ENCODE measurements around the gene ZNF407.

Gene ZNF407

DNA sequence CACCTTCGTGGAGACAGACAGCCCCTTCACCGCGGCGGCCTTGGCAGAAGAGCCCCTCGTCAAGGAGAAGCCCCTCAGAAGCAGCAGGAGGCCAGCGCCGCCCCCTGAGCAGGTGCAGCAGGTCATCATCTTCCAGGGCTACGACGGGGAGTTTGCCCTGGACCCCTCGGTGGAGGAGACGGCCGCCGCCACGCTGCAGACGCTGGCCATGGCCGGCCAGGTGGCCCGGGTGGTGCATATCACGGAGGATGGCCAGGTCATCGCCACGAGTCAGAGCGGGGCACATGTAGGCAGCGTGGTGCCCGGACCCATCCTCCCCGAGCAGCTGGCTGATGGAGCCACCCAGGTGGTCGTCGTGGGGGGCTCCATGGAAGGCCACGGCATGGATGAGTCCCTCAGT lies 465.5 kb downstream of the ZNF407 start:
- H3K4me1 ChIP-seq (ENCODE audit: control insufficient read depth, insufficient read depth, low read length) = no peaks in the 10 kb centered on the region
- H3K9ac ChIP-seq (ENCODE audit: low read length) = no peak overlapping the region
- no peaks in the 10 kb centered on the region for H3K9me3 ChIP-seq (ENCODE audit: control insufficient read depth, low read length)
- DNase-seq (ENCODE audit: low read depth) = no peak
- H3K36me3 ChIP-seq (ENCODE audit: control insufficient read depth, insufficient read depth, low read length, severe bottlenecking) = peaks cover 17% of the 10 kb centered on the region
- H3K27me3 ChIP-seq (replicated peaks; ENCODE audit: control insufficient read depth, insufficient read depth, low read length) = no peaks in the 10 kb centered on the region
- no peak overlapping the region for H3K4me3 ChIP-seq (ENCODE audit: low read length)

DNA sequence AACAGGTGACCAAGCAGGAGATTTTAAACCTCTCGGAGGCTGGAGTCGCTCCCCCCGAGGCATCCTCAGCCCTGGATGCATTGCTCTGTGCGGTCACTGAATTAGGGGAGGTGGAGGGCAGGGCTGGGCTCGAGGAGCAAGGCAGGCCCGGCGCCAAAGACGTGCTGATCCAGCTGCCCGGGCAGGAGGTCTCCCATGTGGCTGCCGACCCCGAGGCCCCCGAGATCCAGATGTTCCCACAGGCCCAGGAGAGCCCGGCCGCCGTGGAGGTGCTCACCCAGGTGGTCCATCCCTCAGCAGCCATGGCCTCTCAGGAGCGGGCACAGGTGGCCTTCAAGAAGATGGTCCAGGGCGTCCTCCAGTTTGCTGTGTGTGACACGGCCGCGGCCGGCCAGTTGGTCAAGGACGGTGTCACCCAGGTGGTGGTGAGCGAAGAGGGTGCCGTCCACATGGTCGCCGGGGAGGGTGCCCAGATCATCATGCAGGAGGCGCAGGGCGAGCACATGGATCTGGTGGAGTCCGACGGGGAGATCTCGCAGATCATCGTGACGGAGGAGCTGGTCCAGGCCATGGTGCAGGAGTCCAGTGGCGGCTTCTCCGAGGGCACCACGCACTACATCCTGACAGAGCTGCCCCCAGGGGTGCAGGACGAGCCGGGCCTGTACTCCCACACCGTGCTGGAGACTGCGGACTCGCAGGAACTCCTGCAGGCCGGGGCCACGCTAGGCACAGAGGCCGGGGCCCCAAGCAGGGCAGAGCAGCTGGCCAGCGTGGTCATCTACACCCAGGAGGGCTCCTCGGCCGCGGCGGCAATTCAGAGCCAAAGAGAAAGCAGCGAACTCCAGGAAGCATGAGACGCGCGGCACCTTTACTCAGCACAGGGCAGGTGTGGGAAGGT lies 466.2 kb downstream of the ZNF407 start:
- DNase-seq (ENCODE audit: low read depth) = no peak
- Histone ChIP-seq H3K9ac (ENCODE audit: low read length) (no peak overlapping the region), H3K4me1 (ENCODE audit: control insufficient read depth, insufficient read depth, low read length) (no peaks in the 10 kb centered on the region), H3K36me3 (ENCODE audit: control insufficient read depth, insufficient read depth, low read length, severe bottlenecking) (peaks cover 17% of the 10 kb centered on the region), H3K27me3 (replicated peaks; ENCODE audit: control insufficient read depth, insufficient read depth, low read length) (no peaks in the 10 kb centered on the region), H3K9me3 (ENCODE audit: control insufficient read depth, low read length) (no peaks in the 10 kb centered on the region), H3K4me3 (ENCODE audit: low read length) (no peak overlapping the region)

DNA sequence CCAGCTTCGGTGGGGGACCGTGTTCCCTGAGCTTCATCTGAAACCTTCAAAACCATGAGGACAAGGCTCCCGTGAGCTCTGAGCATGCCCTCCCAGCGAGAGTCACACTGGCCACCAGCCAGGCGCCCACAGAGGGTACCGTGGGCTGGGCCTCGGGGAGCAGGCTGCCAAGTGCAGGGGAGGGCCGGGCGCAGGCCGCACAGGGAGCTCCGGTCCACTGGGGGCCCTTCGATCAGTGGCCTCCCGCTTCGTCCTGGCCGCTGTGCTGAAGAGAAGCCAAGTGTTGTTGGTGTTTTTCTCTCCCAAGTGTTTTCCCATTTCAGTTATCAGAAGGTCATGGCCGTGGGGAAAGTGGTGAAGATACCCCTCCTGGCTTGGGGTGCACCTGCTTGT lies 466.8 kb downstream of the ZNF407 start:
- Histone ChIP-seq H3K4me1 (ENCODE audit: control insufficient read depth, insufficient read depth, low read length) (no peaks in the 10 kb centered on the region), H3K9ac (ENCODE audit: low read length) (no peak overlapping the region), H3K36me3 (ENCODE audit: control insufficient read depth, insufficient read depth, low read length, severe bottlenecking) (peaks cover 17% of the 10 kb centered on the region), H3K27me3 (replicated peaks; ENCODE audit: control insufficient read depth, insufficient read depth, low read length) (no peaks in the 10 kb centered on the region), H3K4me3 (ENCODE audit: low read length) (no peak overlapping the region), H3K9me3 (ENCODE audit: control insufficient read depth, low read length) (no peaks in the 10 kb centered on the region)
- DNase-seq (ENCODE audit: low read depth) = no peak

DNA sequence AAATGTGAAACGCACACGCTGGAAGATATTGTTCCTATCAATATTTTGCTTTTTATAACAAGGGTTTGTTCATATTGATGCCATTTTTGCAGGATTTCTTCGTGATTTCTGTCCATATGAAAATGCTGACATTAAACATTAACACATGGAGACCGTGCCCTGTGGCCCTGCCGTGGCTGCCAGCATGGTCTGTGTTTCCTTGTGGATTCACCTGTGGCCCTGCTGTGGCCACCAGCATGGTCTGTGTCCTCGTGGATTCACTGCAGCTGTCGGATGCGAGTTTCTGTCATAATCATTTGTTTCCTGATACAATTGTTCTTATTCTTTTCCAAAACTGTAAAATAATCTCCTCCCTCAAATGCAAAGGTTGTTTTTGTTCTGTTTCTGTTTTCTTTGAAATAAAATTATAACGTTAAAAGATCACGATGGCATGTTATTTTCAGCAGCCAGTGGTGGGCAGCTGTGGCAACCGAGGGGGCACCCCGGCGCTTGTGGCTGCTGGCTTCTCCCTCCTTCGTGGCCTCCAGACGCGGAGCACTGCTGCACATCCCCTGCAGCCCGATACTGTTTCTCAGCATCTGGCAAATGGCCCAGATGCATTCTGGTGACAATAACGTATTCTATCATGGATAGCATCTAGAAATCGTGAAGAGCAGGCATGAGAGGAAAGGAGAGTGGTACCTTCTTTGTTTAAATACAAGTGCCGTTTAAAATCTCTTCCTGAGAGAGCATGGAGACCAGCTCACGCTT lies 467.8 kb downstream of the ZNF407 start:
- Histone ChIP-seq H3K4me3 (ENCODE audit: low read length) (no peak overlapping the region), H3K4me1 (ENCODE audit: control insufficient read depth, insufficient read depth, low read length) (no peaks in the 10 kb centered on the region), H3K27me3 (replicated peaks; ENCODE audit: control insufficient read depth, insufficient read depth, low read length) (no peaks in the 10 kb centered on the region), H3K9ac (ENCODE audit: low read length) (no peak overlapping the region), H3K36me3 (ENCODE audit: control insufficient read depth, insufficient read depth, low read length, severe bottlenecking) (peaks cover 17% of the 10 kb centered on the region), H3K9me3 (ENCODE audit: control insufficient read depth, low read length) (no peaks in the 10 kb centered on the region)
- DNase-seq (ENCODE audit: low read depth) = no peak

DNA sequence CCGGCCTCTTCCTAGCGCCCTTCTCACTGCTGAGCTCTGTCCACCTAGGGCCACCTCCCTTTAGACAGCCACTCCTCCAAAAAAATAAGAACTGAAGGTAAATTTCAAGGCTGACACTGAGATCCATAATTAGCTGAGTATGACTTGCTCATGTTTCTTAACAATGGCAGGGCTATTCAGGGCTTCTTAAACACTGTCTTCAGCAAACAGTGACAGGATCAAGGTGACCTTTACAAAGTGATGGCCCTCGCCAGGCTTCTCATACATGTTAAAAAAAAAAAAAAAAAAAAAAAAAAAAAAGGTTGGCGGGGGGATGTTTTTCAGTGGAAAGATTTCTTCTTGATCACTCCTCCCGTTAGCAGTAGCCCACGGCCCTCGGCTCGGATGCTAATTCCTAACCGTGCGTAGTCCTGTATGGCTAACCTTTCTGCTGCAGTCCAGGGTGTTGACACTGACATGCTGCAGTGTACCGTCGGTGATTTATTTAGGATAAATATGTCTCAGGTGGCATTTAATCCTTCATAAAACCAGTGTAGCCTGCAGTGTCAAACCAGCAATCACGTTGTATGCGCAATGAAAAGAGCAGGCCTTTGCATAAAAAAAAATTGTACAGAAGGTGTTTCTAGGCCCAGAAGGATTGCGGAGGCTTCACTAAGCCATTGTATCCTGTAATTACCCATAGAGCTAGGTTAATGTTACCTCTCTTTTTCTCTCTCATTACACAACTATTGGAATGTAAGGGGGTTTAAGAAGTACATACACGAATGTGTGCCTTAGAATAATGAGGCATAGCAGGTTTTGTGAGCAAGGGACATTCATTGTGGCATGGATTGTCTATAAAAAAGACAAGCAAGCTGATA lies 468.6 kb downstream of the ZNF407 start:
- H3K4me1 ChIP-seq (ENCODE audit: control insufficient read depth, insufficient read depth, low read length) = peaks cover 4% of the 10 kb centered on the region
- H3K4me3 ChIP-seq (ENCODE audit: low read length) = no peak overlapping the region
- no peak overlapping the region for H3K9ac ChIP-seq (ENCODE audit: low read length)
- H3K36me3 ChIP-seq (ENCODE audit: control insufficient read depth, insufficient read depth, low read length, severe bottlenecking) = peaks cover 17% of the 10 kb centered on the region
- DNase-seq (ENCODE audit: low read depth) = no peak
- no peaks in the 10 kb centered on the region for H3K27me3 ChIP-seq (replicated peaks; ENCODE audit: control insufficient read depth, insufficient read depth, low read length)
- no peaks in the 10 kb centered on the region for H3K9me3 ChIP-seq (ENCODE audit: control insufficient read depth, low read length)

DNA sequence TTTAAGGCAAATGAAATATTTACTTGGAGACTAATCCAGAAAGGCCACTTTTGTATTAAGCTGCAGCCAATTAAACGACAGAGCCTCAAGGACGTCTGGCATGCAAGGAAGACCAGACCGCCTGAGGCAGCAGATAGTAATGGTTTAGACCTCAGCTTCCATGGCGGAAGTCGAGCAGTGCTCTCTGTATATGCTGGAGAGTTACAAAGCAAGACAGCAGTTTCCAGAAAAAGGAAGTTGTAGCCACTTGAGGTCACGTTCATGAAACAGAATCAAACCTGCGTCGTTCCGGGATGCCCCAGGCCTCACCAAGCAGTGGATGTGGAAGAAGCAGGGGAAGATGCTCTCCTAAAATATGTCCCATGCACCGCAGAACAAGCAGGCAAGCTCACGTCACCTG lies 469.3 kb downstream of the ZNF407 start:
- Histone ChIP-seq H3K9me3 (ENCODE audit: control insufficient read depth, low read length) (no peaks in the 10 kb centered on the region), H3K27me3 (replicated peaks; ENCODE audit: control insufficient read depth, insufficient read depth, low read length) (no peaks in the 10 kb centered on the region), H3K9ac (ENCODE audit: low read length) (no peak overlapping the region), H3K4me3 (ENCODE audit: low read length) (no peak overlapping the region), H3K4me1 (ENCODE audit: control insufficient read depth, insufficient read depth, low read length) (peaks cover 4% of the 10 kb centered on the region), H3K36me3 (ENCODE audit: control insufficient read depth, insufficient read depth, low read length, severe bottlenecking) (peaks cover 17% of the 10 kb centered on the region)
- DNase-seq (ENCODE audit: low read depth) = no peak

DNA sequence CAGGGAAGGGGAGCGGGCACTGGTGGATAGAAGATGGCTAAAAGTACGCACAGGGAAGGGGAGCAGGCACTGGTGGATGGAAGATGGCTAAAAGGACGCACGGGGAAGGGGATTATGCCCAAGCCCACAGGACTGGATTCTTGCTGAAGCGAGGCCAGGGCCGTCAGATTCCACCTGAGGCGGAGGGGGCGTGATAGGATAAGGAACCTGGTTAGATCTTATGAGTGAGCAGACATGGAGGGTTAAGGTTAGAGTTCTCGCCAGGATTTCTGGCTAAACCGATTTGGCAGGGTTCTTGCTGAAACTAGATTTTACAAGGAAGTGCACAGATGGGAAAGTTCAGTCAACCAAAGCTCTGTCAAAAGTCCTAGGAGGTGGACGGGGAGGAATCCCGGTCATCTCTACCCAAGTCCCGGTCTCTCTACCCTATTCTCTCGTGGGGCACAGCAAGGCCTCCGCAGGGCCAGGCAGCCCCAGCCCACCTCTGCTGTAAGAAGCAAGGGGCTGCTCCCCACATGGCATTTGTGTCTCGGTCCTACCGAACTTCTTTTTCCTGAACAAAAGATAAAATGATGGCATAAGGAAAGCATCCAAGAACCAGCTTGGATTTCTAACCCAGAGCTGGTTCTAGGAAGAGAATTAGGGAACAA lies 470.5 kb downstream of the ZNF407 start:
- no peak for DNase-seq (ENCODE audit: low read depth)
- H3K4me3 ChIP-seq (ENCODE audit: low read length) = no peak overlapping the region
- H3K27me3 ChIP-seq (replicated peaks; ENCODE audit: control insufficient read depth, insufficient read depth, low read length) = no peaks in the 10 kb centered on the region
- H3K9me3 ChIP-seq (ENCODE audit: control insufficient read depth, low read length) = no peaks in the 10 kb centered on the region
- H3K4me1 ChIP-seq (ENCODE audit: control insufficient read depth, insufficient read depth, low read length) = peaks cover 4% of the 10 kb centered on the region
- no peak overlapping the region for H3K9ac ChIP-seq (ENCODE audit: low read length)
- H3K36me3 ChIP-seq (ENCODE audit: control insufficient read depth, insufficient read depth, low read length, severe bottlenecking) = peaks cover 15% of the 10 kb centered on the region

DNA sequence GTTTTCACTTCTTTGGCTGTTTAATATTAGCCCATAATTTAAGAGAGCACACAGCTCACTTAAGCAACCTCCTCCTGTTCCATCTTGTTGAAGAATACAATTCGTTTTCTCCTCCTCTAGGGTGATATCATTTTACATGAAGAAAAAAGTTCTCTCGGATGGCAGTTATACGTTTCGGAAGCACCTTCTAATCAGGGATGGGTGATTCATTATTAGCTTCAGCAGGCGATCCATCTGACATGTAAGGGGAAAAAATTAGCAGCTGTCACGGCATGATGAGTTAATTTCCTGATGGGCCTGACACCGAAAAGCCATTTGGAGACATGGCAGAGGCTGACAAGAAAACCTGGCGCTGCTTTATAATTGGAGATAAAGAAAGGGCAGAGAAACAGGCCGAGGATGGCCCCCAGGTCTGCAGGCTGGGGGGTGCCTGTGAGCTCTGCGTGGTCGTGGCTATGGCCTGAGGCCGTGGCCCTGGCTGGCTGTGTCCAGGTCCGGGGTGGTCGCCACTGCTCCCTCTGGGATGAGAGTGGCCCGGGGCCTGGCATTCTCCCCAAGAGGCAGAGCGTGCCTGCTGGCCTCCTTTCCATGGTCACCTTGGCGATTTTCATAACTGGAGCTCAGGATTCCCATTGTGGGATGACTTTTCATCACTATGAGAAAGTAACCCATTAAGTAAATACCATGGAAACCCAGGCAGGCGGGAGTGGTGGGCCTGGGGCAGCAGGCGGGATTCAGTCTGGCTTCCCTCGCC lies 471.2 kb downstream of the ZNF407 start:
- peaks cover 8% of the 10 kb centered on the region for H3K36me3 ChIP-seq (ENCODE audit: control insufficient read depth, insufficient read depth, low read length, severe bottlenecking)

DNA sequence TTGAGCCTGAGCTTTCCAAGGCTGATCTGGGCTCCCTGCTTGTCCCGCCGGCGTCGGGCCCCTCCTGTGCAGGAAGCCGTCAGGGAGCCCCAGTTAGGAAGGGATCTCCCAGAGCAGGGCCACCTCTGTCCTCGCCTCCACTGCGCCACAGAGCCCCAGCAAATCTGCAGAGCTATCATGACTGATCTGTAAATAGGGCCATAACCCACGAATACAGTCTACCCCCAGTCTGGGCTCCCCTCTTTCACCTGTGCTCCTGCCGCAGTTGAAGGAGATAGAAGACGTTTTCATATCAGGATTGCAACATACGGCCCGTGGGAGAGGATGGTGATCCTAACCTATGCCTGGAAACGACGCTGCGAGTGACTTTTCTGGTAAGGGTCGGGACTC lies 472.6 kb downstream of the ZNF407 start:
- Histone ChIP-seq H3K9me3 (ENCODE audit: control insufficient read depth, low read length) (no peaks in the 10 kb centered on the region), H3K36me3 (ENCODE audit: control insufficient read depth, insufficient read depth, low read length, severe bottlenecking) (no peaks in the 10 kb centered on the region), H3K9ac (ENCODE audit: low read length) (no peak overlapping the region), H3K4me1 (ENCODE audit: control insufficient read depth, insufficient read depth, low read length) (peaks cover 4% of the 10 kb centered on the region), H3K27me3 (replicated peaks; ENCODE audit: control insufficient read depth, insufficient read depth, low read length) (no peaks in the 10 kb centered on the region), H3K4me3 (ENCODE audit: low read length) (no peak overlapping the region)
- DNase-seq (ENCODE audit: low read depth) = no peak

More for the DNA sequence above, 471.2 kb downstream of the ZNF407 start:
- DNase-seq (ENCODE audit: low read depth) = no peak
- Histone ChIP-seq H3K4me3 (ENCODE audit: low read length) (no peak overlapping the region), H3K9ac (ENCODE audit: low read length) (no peak overlapping the region), H3K9me3 (ENCODE audit: control insufficient read depth, low read length) (no peaks in the 10 kb centered on the region), H3K4me1 (ENCODE audit: control insufficient read depth, insufficient read depth, low read length) (peaks cover 4% of the 10 kb centered on the region), H3K27me3 (replicated peaks; ENCODE audit: control insufficient read depth, insufficient read depth, low read length) (no peaks in the 10 kb centered on the region)
